HG03108 (cell line): ENCODE results near the gene CHTF8.

Source experiments
- ATAC-seq: cut with Tn5 transposase; IDR thresholded peaks from one replicate; pipeline ENCODE4 v1.9.1; 2021; ENCODE audit warnings: moderate library complexity; ENCODE audit not compliant: unreplicated experiment

Gene CHTF8

GRCh38 chr16:69114346-69114975 is 17.9 kb downstream of the CHTF8 start:
- no peak for ATAC-seq

- no peak for ATAC-seq
Measured at GRCh38 chr16:69113216-69113615, 19.2 kb downstream of the CHTF8 start.

GRCh38 chr16:69112285-69113129 is 19.9 kb downstream of the CHTF8 start:
- no peak for ATAC-seq

GRCh38 chr16:69111876-69112230 is 20.5 kb downstream of the CHTF8 start:
- no peak for ATAC-seq

DNA sequence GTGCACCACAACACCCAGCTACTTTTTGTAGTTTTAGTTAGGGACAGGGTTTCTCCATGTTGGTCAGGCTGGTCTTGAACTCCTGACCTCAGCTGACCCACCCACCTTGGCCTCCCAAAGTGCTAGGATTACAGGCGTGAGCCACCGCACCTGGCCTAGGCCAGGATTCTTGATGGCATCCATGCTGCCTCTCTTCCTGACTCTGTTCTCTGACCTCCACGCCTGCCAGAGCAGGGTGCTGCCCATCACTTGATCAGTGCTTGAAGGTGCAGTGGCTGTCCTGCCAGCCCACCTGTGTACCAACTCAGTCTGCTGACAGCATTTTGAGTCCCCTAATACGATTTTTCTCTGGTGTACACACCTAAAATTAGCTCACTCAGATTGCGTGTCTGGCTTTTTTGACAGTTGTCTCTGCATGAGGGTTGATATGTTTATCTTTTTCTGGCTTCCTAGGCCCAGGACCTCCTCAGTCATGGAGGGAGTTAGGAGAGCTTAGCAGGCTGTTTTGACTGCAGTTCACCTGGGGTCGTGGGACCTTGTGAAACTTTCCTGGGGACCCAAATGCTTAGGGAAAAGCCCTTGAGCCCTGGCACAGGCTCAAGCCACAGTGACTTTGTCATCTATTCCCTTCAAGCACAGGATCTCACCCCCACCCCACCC is 21.0 kb downstream of the CHTF8 start:
- ATAC-seq, result no peak

DNA sequence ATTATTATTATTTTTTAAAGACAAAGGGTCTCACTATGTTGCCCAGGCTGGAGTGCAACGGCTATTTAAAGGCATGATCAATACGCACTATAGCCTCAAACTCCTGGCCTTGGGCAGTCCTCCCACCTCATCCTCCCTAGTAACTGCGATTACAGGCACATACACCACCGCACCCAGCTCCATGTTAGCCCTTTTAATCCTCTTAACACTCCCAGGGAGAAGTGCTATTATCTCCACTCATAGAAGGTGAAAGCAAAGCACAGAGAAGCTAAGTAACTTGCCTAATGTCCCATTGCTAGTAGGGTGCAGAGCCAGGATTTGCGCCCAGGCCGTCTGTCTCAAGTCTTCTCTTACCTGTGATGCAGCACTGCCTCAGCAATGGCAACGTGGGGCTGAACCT is 22.0 kb downstream of the CHTF8 start:
- no peak for ATAC-seq

- ATAC-seq, result no peak
Measured at GRCh38 chr16:69109486-69110270, 22.7 kb downstream of the CHTF8 start.

- no peak for ATAC-seq
Measured at GRCh38 chr16:69108905-69109252, 23.5 kb downstream of the CHTF8 start.

DNA sequence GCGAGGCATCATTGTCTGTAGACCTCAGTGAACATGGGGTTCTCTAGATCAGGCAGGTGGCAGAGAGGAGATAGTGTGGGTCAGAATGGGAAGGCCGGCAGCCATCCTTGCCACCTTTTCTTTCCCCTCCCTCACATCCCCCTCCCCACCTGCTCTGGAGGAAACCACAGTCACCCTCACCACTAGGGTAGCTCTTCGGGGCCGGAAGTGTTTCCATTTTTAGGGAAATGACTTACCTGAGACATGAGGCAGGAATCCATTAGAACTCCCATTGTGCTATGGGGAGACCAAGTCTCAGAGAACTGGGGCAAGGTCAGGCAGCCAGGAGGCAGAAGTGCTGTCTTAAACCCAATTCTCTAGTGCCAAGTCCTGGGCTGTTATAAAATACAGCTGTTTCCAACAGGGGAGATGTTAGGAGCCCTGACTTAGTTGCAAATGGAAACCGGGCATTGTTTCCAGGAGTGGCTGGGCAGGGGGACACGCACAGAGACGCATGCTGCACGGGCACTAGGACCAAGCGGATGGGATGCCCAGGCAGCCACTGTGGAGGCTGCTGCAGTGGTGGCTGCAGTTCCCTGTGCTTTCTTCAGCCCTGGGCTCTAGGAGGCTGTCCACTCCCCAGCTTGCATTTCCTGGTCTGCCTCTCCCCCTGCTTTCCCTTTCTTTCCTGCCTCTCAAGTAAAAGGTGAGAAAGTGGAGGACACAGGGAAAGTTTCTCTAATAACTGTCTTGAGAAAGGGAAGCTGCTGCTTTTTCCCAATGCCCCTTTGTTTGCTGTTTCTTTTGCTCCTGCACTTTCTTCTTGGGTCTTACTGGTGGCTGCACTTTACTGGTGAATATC is 24.1 kb downstream of the CHTF8 start:
- ATAC-seq, result no peak

- no peak for ATAC-seq
Measured at GRCh38 chr16:69107316-69107962, 24.9 kb downstream of the CHTF8 start.

DNA sequence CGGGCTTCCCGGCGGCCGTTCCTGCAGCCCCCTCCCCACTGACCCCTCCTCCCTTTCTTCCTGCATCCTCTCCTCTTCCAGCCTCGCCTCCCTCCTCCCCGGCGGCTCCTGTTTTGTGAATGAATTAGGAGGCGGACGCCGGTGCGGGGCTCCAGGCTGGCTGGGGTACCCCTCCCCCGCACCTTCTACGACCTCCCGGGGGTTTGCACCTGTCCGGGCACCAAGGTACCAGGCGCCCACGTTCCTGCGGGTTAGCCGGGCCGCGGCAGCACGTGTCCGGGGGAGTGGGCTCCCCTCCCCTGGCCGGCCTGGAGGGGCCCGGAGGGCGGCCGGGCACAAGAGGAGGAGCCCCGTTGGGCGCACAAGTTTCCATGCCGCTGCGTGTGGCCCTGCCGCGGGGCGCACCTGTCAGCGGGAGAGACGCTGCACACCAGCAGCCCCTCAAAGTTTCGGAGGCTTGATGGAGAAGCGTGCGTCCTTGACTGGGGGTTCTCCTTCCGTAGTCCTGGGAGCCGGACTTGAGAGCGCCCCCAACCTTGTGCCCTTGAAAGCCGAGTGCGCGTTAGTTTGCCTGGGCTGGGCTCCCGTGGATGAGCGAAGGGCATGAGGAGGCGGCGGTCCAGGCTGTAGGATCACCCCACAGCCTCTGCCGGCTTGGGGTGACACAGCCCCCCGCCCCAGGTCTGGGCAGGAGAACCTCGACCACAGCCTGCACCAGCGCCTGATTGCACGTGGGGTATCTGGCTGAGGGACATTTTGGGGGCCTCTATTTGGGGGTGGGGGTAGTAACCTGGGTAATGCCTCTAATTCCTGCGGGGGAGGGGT is 25.7 kb downstream of the CHTF8 start:
- no peak for ATAC-seq

DNA sequence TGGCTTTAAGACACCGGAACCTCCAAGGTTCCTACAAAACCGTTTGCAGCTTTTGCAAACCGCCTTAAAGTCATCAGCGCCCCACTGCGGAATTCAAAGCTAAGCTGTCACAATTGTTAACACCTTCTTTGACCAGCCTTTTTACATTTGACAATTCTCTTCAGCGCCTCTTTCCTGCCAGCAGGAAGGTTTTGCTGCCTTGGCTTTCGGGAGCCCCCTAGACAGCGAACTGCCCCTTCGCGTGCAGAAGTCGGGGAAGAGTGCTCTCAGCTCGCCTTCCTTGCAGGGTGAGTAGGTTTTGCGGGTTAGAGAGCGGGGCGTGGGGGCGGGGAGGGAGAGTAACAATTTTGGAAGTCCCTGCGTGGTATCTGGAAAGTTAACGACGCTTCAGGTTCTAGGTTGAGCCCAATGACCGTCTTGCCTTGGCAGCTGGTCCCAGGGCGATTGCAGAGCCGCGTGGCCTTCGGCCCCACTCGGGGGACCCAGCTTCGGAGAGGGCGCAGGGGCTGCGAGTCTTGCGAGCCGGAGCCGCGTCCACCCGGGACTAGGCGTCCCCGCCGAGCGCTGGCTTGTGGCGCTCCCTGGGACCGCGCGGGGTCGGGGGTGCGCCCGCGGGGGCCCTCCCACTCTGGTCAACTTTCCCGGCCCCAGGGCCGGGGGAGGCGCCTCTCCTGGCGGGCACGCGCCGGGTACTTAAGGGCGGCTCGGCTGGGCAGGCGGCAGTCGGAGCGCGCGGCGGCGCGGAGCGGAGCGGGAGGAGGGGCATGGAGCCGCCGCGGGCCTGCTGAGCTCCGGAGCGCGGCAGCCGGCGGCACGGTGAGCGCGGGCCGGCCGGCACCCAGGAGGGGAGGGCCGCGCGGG is 26.7 kb downstream of the CHTF8 start, which contains the start of gene HAS3:
TSS of gene HAS3 (plus strand) at position 153 of the 861 bp plus-strand sequence. CDS start 3,743 bp downstream, outside the sequence.
- ATAC-seq, result peak; percentile 45

GRCh38 chr16:69100071-69100691 is 32.2 kb downstream of the CHTF8 start:
- no peak for ATAC-seq

DNA sequence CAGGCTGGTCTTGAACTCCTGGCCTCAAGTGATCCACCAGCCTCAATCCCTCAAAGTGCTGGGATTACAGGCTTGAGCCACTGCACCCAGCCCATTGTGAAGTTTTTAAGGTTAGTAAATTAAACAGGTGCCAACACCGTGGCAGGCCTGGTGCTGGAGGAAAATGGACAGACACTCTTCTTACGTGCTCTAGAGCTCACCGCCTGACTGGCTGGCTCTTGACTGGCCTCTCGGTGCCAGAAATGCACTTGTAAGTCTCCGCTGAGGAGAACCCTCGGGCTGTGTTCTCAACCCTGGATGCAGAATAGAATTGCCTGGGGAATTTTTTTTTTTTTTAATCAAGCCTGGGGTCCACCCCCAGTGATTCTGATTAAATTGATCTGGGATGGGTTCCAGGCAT is 37.2 kb downstream of the CHTF8 start:
- no peak for ATAC-seq

GRCh38 chr16:69094501-69094900 is 37.9 kb downstream of the CHTF8 start:
- no peak for ATAC-seq

DNA sequence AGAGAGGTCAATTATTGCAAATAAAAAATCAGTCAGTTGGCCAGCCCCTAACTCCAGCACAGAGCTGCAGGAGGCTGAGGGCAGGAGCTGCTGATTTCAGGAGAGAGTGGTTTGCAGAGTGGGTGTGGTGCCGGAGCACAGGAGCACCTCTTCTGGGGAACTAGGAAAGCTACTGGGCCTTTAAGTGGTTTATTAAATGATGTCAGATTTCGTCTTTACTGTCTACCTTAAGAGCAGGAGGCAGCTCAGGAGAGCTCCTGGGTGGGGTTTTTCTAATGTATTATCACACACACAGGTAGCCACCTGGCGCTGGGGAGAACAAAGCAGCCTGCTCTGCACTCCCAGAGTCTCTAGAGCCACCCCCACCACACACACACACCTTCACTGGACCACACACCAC is 38.4 kb downstream of the CHTF8 start:
- ATAC-seq, result no peak

GRCh38 chr16:69089091-69089910 is 43.1 kb downstream of the CHTF8 start:
- ATAC-seq, result no peak
